ENCODE measurements around the gene MAP3K5.
A peak's percentile ranks its signal among the peaks of the same experiment; 100 is the strongest.
"Not testable (repeated sequence)": the region's sequence is repeated elsewhere in the genome, so short reads cannot be mapped to it uniquely, and the experiment has no call there.

MAP3K5 gene

DNA sequence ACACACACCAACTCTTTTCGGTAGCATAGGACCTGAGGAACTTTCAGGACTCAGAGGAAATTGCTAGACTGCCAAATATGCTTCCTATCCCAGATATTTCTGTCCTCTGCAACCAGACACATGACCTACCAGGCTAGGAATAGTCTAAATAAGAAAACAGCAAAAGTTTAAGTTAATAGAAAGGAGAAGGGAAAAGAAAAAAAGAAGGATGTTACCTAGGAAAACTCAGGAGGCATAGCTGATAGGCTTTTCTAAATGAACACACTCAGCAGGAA lies 74.6 kb downstream of the MAP3K5 start:
- no peak for DNase-seq (ENCODE audit: low read depth)
- TF ChIP-seq, protein P1, sequence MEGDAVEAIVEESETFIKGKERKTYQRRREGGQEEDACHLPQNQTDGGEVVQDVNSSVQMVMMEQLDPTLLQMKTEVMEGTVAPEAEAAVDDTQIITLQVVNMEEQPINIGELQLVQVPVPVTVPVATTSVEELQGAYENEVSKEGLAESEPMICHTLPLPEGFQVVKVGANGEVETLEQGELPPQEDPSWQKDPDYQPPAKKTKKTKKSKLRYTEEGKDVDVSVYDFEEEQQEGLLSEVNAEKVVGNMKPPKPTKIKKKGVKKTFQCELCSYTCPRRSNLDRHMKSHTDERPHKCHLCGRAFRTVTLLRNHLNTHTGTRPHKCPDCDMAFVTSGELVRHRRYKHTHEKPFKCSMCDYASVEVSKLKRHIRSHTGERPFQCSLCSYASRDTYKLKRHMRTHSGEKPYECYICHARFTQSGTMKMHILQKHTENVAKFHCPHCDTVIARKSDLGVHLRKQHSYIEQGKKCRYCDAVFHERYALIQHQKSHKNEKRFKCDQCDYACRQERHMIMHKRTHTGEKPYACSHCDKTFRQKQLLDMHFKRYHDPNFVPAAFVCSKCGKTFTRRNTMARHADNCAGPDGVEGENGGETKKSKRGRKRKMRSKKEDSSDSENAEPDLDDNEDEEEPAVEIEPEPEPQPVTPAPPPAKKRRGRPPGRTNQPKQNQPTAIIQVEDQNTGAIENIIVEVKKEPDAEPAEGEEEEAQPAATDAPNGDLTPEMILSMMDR (IDR thresholded peaks at IDR 0.05; ENCODE audit: insufficient read depth, low read depth, low read length, missing control alignments): no peak
- no peak overlapping the region for H3K4me3 ChIP-seq (ENCODE audit: low read length)

DNA sequence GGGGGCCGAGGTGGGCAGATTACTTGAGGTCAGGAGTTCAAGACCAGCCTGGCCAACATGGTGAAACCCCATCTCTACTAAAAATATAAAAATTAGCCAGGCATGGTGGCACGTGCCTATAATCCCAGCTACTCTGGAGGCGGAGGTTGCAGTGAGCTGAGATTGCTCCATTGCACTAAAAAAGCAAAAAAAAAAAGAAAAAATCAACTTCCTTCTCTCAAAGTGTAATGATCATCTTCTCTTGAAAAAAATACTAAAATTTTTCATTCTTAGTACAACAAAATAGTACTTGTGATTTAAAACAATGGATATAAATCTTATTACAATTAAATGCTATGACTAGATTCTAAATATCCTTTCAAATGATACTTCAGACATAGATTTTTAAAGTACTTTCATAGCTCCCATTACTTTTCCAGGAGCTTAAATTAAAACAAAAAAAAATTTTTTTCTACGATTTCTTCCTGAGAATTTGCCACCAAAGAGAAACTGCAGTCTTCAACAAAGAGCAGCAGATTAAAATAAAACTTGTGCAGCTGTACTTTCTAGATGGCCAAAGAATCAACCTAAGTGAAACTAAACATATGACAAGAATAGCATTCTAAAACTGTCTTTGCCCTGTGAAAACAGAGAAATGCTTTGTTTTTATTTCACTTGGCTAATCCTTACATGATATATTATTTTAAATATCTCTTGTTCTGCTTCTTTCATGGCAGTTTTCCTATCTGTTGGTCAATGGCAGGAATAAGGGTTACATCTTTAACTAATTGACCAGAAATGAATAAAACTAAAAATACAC lies 75.2 kb downstream of the MAP3K5 start:
- H3K4me3 ChIP-seq (ENCODE audit: low read length): no peak overlapping the region
- DNase-seq (ENCODE audit: low read depth): no peak
- TF ChIP-seq, protein P1 (IDR thresholded peaks at IDR 0.05; ENCODE audit: insufficient read depth, low read depth, low read length, missing control alignments): no peak

DNA sequence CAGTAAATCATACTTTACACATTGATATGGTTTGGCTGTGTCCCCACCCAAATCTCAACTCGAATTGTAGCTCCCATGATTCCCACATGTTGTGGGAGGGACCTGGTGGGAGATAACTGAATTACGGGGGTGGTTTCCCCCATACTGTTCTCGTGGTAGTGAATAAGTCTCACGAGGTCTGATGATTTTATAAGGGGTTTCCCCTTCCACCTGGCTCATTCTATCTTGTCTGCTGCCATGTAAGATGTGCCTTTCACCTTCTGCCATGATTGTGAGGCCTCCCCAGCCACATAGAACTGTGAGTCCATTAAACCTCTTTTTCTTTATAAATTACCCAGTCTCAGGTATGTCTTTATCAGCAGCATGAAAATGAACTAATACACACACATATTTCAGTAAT lies 79.6 kb downstream of the MAP3K5 start:
- not testable (repeated sequence) for DNase-seq (ENCODE audit: low read depth); H3K4me3 ChIP-seq (ENCODE audit: low read length)

DNA sequence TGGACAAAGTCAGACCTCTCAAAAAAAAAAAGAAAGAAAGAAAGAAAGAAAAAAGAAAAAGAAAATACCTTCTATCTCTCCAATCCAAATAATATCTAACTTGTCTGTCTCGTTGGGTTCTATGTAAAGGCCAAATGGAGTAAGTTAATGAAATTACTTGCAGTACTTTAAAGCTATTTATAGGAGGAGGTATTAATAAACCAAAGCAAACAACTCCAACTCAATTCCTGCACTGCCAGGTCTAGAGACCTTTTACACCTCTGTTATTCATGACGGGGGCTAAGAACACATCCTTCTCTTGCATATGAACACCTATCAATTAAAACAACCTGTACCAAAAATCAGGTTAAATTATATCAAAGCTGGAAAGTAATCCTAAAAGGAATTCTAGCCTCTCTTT lies 80.6 kb downstream of the MAP3K5 start:
- no peak for DNase-seq (ENCODE audit: low read depth)
- TF ChIP-seq, protein P1 (IDR thresholded peaks at IDR 0.05; ENCODE audit: insufficient read depth, low read depth, low read length, missing control alignments): no peak
- H3K4me3 ChIP-seq (ENCODE audit: low read length): no peak overlapping the region

DNA sequence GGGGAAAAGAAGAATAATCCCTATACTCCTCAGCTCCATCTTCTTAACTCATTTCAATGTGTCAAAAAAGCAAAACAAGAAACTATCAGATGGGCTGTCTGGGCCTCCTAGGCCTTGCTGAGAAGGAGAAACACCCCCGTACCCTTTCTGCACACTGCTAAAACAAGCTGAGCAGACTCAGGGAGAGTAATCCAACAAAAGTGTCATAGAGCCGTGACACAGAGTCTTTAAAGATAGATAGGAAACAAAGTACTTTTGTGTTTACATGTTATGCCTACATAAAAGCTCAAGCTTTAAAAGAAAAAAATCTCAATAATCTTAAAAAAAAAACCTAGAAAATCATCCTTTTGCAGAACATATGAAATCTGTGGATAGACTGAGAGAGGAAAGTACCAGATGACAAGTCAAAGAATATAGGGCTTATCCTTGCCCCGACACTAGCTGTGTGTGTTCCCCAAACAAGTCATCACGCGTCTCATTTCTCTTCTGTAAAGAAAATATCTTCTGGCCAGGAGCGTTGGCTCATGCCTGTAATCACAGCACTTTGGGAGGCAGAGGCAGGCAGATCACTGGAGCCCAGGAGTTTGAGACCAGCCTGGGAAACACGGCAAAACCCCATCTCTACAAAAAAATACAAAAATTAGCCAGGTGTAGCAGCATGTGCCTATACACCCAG lies 81.3 kb downstream of the MAP3K5 start:
- TF ChIP-seq, protein P1 (IDR thresholded peaks at IDR 0.05; ENCODE audit: insufficient read depth, low read depth, low read length, missing control alignments): no peak
- no peak overlapping the region for H3K4me3 ChIP-seq (ENCODE audit: low read length)
- peak; percentile 27 for DNase-seq (ENCODE audit: low read depth)

DNA sequence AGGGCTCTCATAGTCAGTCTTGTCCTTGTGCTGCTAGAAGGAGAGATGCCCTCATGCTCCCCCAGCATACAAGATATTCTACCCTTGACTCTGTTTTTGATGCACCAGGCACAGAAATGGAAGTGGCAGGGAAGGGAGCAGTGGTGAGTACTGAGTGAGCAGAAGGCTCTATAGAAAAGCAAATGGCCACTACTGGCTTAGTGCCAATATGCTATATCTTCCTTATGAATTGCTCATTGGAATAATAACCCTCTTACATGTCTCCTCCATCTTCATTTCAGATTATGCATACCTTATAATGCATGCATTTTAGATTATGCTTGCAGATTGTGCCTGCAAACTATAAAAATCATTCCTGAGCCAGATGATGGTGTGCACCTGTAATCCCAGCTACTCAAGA lies 82.8 kb downstream of the MAP3K5 start:
- TF ChIP-seq, protein P1 (IDR thresholded peaks at IDR 0.05; ENCODE audit: insufficient read depth, low read depth, low read length, missing control alignments): no peak
- no peak for DNase-seq (ENCODE audit: low read depth)
- no peak overlapping the region for H3K4me3 ChIP-seq (ENCODE audit: low read length)

DNA sequence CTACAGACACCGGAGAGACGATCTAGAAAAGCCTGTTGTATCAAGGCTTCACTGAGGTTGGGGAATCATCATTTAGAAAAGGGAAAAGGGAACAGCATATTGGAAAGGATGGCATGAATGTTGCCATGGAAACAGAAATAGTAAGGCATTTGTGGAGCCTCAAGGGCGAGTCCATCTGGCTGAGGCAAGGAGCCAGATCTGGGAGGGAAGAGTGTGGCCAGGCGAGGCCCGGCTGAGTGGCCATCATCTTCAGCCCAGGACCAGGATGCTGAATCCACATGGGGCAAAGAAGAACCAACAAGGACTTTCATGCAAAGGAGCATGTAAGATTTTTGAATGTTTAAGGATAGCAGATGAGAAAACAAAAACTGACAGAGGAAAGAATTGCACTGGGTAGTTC lies 85.8 kb downstream of the MAP3K5 start:
- H3K4me3 ChIP-seq (ENCODE audit: low read length): no peak overlapping the region
- DNase-seq (ENCODE audit: low read depth): no peak
- TF ChIP-seq, protein P1 (IDR thresholded peaks at IDR 0.05; ENCODE audit: insufficient read depth, low read depth, low read length, missing control alignments): no peak
